GM12872 (cell line): ENCODE measurements around the gene TBC1D5.

ENCODE experiments used
- CTCF ChIP-seq: IDR thresholded peaks from 3 replicates; pipeline ENCODE4 v1.5.1; 2011; ENCODE audit warnings: low read depth, mild to moderate bottlenecking, low read length, moderate library complexity; ENCODE audit not compliant: insufficient read depth

TBC1D5 gene

DNA sequence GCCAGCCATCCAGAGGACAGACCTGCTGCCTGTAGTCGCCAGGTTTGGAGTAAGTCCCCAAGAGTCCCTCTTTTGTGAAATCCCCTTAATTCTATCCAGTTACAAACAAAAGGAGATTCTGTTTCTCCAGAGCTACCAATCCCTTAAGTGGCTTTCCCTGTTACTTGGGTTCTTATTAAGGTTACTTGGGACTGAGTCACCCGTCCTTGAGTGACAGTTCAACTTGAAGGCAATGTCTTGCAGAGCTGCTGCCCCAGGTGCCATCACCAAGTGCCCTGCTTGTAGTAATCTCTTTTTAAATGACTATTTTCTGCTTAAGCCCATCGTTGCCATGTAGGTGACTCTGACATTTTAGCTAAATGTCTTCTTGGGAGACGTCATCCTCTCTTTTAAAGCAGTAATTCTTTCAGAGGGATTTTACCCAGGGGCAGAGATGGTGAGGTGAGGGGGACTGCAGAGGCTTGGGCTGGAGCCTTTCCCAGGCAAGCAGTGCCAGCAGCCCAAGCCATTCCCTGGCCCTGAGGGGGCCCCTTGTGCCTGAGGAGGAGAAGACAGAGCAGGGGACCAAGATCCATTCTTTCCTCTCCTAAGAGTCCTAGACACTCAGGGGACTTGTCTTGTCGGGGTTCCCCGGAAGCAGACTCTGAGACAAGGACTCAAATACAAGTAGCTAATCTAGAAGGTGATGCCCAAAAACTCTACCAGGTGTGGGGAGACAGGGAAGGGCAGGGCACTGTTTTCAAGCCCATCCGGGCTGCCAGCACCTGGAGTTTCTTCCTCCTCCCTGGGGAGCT, 604.0 kb downstream of the TBC1D5 start:
- TF ChIP-seq CTCF: no peak

GRCh38 chr3:17137321-17137826, 605.1 kb downstream of the TBC1D5 start:
- TF ChIP-seq CTCF: no peak

DNA sequence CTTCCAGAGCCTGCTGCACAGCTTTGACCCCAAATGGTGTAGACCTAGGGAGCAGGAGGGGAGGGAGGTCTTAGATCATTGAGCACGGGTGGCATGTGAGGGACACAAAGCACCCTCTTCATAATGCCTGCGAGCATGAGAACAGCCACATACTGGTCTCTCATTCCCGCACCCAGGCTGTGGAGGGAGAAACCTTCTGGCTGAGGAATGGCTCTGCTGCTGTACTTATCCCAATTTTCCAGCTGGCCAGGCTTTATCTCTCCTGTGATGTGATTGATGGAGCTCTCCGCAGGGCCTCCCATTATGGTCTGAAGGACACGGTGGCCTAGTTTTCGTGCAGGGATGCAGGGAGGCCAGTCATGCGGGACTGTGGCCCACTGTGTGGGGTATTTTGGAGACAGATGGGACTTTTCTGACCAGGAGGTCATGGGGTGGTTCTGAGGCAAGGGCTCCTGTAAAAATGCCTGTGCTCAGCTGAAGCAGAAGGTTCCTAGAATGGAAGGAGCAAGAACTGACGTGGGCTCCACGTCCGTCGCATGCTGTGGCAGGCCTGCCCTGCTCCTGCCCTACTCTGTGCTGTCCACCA, 606.2 kb downstream of the TBC1D5 start:
- no peak for TF ChIP-seq CTCF

- no peak for TF ChIP-seq CTCF
These were observed 606.7 kb downstream of the TBC1D5 start for GRCh38 chr3:17135696-17136095.

DNA sequence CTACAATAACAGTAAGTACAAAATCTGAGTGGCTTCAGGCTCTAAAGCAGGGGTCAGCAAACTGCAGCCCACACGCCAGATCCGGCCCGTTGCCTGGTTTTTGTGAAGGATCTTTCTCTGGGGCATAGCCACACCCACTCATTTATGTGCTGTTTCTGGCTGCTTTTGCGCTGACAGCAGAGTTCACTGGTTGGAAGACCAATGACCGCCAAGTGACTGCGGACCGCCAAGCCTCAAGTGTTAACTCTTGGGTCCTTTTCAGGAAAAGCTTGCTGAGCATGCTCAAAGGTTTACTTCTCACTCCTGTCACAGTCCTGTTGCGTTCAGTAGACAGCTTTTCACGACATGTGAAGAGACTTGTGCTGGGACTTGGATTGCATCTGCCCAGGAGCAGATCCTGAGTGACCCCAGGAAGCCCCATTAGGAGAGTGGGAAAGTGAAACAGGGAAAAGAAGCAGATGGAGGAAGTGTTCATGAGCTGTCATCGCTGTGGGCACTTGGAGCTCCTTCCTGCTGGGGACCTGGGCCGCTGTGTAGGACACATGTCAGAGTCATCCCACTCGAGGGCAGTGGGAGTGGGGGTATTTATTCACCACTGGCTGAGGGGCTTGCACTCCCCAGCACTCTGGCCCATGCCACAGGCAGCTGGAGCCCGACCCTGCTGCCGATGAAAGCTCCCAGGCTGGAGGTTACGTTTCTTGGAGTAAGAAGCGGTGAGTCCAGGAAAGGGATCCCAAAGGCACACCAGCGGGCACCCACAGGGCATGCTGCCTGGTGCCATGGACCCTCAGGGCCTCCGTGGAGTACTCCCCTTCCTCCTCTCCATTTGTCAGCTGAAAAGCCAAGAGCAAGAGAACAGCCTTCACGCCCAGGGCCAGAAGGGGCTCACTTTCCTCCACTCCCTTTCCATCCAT, 608.5 kb downstream of the TBC1D5 start:
- TF ChIP-seq CTCF: no peak

DNA sequence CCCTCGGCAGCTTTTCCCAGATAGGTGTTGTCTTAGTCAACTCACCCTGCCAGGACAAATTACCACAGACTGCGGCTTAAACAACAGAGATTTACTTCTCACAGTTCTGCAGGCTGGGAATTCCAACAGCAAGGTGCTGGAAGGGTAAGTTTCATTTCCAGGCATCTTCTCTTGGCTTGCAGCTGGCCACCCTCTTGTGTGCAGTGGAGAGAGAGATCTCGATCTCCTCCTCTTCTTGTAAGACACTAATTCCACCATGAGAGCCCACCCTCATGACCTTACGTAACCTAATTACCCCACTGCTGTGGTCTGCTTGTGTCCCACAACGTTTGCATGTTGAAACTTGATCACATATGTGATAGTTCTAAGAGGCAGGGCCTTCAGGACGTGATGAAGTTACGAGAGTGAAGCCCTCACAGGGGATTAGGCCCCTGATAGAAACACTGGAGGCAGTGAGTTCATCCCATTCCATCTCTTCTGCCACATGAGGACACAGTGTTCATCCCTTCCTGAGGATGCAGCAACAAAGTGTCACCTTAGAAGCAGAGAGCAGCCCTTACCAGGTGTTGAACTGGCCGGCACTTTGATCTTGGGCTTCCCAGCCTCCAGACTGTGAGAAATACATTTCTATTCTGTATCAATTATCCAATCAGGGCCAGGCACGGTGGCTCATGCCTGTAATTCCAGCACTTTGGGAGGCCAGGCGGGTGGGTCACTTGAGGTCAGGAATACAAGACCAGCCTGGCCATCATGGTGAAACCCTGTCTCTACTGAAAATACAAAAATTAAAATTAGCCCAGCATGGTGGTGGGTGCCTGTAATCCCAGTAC, 609.9 kb downstream of the TBC1D5 start:
- TF ChIP-seq CTCF: no peak
